ENCODE measurements around the gene ADGRA1.

The ADGRA1 gene

DNA sequence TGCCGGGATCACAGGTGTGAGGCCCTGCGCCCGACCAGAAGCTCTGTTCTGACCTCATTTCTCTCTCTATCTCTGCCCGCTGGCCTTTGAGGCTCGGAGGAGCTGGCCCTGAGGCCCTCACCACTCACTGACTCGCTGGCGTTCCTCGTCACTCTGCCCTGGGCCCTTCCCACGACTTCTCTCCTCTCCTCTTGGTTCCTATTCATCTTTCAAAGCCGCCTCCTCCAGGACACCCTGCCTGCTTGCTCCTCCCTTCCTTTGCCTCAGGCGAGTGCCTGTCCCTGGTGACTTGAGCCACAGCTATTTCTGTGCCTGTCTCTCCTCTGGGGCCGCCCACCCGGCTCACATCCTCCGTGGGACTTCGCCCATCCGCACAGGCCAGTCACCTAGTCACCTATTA is 17.3 kb upstream of the ADGRA1 start:
- DNase-seq (ENCODE audit: extremely low read depth, low read depth) = no peak
- TF ChIP-seq, protein P1, sequence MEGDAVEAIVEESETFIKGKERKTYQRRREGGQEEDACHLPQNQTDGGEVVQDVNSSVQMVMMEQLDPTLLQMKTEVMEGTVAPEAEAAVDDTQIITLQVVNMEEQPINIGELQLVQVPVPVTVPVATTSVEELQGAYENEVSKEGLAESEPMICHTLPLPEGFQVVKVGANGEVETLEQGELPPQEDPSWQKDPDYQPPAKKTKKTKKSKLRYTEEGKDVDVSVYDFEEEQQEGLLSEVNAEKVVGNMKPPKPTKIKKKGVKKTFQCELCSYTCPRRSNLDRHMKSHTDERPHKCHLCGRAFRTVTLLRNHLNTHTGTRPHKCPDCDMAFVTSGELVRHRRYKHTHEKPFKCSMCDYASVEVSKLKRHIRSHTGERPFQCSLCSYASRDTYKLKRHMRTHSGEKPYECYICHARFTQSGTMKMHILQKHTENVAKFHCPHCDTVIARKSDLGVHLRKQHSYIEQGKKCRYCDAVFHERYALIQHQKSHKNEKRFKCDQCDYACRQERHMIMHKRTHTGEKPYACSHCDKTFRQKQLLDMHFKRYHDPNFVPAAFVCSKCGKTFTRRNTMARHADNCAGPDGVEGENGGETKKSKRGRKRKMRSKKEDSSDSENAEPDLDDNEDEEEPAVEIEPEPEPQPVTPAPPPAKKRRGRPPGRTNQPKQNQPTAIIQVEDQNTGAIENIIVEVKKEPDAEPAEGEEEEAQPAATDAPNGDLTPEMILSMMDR (IDR thresholded peaks at IDR 0.05; ENCODE audit: low read depth, low read length) = no peak

DNA sequence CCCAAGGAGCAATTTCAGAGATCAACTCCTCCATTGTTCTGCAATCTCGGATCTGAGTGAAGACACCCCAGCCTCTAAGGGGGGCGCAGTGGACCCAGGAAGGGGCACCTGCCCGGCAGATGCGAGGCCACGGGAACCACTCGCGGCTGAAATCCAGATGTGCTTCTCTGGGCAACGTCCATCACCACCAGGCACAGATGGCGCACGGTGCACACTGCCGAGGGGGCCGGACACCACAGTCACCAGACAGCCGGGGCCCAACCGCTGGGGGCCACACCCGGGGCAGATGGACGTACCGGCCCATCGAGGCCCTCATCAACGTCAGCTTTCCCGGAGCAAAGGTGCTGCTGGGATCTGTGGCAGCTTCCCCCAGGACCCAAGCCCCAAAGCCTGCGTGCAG is 16.9 kb upstream of the ADGRA1 start:
- DNase-seq (ENCODE audit: extremely low read depth, low read depth) = no peak
- TF ChIP-seq, protein P1 (IDR thresholded peaks at IDR 0.05; ENCODE audit: low read depth, low read length) = no peak

DNA sequence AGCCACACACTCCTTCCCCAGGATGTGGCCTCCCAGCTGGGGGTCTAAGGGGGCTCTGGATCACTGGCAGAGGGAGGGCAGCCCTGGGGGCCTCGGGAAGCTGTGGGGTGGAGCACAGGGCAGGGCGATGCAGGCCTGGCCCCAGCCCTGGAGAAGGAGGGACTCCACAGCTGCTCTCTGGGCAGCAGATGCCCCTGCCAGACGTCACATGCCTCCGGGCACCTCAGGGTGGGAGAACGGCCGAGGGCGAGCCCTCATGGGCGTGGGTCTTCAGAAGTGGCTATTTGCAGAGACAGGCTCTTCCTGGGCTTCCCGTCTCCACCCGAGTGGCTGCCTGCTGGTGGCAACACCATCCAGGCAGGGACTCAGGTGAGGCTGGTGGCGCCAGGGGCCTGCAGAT is 16.0 kb upstream of the ADGRA1 start:
- no peak for DNase-seq (ENCODE audit: extremely low read depth, low read depth)
- TF ChIP-seq, protein P1 (IDR thresholded peaks at IDR 0.05; ENCODE audit: low read depth, low read length) = no peak

DNA sequence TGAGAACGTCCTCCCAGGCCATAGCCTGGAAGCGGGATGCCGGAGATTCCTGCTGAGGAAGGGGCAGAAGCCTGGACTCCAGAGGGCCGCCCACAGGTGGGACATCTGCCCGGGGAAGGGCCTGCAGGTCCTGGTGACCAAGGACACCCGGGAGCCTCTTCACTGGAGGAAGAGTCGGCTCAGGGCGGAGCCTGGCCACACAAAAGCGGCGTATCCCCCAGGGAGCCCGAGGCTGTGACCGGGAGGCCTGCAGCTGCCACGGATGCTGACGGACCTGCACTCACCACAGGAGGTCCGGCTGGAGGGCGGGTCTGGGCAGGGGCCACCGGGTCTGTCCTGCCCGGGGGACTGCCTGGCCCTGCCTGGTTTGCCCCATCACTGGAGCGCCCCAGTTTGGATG is 15.5 kb upstream of the ADGRA1 start:
- TF ChIP-seq, protein P1 (IDR thresholded peaks at IDR 0.05; ENCODE audit: low read depth, low read length) = no peak
- no peak for DNase-seq (ENCODE audit: extremely low read depth, low read depth)

DNA sequence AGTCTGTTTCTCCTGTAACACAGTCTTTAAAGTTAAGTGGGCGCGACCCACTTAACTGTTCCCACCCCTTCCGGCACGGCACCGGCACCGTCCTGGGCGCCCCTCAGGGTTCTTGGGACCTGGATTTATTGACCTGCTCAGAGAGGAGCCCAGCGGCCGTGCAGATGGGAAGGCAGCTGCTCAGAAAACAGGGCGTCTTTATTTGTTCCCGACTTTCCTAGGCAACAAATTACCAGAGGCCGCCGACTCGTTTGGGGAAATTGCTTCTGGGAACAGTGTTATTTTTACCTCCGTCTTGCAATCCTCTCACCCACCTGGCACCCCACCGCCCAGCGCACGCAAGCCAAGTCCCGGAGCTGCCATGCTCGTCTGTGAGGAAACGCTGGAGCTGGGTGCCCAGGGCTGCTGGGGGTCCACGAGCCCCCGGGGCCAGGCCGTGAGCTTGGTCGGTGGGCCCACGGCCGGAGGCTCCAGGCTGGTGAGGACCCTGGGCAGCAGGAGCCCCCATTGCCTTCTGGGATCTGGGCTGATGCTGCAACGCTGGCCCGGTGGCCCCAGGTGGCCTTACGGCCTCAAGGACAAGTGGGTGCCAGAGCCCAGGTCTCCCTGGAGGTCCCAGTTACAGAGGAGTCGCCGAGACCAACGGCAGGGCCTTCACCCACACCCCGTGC is 14.9 kb upstream of the ADGRA1 start:
- no peak for DNase-seq (ENCODE audit: extremely low read depth, low read depth)
- TF ChIP-seq, protein P1 (IDR thresholded peaks at IDR 0.05; ENCODE audit: low read depth, low read length) = no peak

DNA sequence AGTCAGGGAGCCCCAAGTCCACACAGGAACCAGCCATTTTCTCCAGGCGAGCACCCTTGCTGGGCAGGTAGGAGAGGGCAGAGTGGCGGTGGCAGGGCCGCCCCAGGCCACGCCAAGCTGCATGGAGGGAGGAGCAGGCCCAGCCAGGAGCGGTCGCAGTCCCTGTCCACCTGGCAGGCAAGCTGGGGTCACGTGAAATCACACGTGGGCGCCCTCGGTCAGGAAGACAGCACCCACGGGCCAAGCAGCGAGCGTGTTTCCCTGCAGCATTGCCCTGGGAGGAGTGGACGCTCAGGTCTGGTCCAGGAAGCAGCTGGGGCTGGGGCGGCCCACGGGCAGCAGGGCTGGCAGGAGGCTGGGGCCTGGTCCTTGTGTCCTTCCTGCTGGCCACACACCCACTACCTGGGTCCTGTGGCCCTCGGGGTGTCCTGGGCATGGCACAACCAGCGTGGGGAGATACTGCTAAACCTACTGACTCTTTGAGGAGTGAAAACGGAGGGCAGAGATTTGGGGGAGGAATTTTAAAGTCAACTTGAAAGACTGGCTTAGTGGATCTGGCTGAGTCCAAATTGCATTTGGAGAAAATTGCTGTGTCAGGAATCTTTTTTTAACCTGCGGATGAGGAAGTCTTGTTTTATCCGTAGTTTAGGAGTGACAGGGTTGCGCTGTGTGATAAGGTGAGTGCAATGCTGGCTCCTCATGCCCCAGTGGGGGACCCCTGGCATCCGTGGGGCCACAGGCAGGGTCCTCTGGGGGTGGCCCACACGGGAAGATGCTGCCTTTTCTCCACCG is 12.2 kb upstream of the ADGRA1 start:
- TF ChIP-seq, protein P1 (IDR thresholded peaks at IDR 0.05; ENCODE audit: low read depth, low read length) = no peak
- no peak for DNase-seq (ENCODE audit: extremely low read depth, low read depth)

DNA sequence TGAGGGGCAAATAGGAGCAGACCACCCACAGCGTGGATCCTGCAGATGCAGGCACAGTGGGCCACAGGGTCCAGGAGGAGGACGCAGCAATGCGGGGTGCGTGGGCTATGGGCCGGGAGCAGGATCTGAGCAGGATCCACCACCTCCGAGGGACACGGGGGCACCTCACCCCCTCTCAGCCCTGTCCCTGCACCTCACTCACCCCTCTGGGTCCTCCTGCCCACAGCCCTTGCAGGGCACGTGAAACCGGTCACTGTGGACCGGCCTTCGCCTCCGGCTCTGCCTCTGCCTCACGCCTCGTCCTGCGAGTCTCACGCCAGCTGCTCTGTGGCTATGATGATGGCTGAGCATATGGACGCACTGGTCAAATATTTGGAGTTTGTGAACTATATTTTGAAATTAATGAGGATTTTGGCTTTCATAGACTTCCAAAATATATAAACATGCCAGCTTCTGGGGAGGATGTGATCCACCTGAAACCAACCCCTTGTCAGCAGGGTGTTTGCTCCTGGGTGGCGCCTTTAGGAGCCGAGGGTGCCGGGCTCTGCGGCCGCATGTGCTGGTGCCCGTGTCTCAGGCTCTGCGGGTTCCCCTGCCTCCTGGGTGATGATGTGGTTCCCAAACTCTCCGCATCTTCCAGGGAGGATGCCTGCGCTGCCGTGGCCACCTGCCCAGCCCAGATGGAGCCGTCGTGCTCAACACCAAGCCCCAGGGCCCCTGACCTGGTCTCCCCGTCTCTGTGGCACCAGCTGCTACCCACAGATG is 11.3 kb upstream of the ADGRA1 start:
- no peak for DNase-seq (ENCODE audit: extremely low read depth, low read depth)
- TF ChIP-seq, protein P1 (IDR thresholded peaks at IDR 0.05; ENCODE audit: low read depth, low read length) = no peak
